H9 (cell line): ENCODE measurements around the gene PIK3CD. TPM values are rescaled to one million over a fixed set of nuclear protein-coding genes. Genes with fewer than 3 reads are reported as not detected.
"Not testable (repeated sequence)": the region's sequence is repeated elsewhere in the genome, so short reads cannot be mapped to it uniquely, and the experiment has no call there.

Experiments
- DNase-seq: peaks from one replicate; pipeline ENCODE4 v3.0.0-alpha.2; 2017
- H2AFZ ChIP-seq: one replicate; pipeline ENCODE4 v1.6.1; 2013; ENCODE audit warnings: mild to moderate bottlenecking, low read length, control low read depth, moderate library complexity
- H2AK5ac ChIP-seq: 2 replicates; pipeline ENCODE4 v1.6.1; 2013; ENCODE audit warnings: low read length, control low read depth, mixed read lengths; ENCODE audit not compliant: insufficient read length
- H2BK120ac ChIP-seq: one replicate; pipeline ENCODE4 v1.6.1; 2013; ENCODE audit warnings: low read depth, mild to moderate bottlenecking, low read length, control low read depth, inconsistent platforms; ENCODE audit not compliant: poor library complexity, severe bottlenecking
- H2BK12ac ChIP-seq: 2 replicates; pipeline ENCODE4 v1.6.1; 2013; ENCODE audit warnings: low read length, control low read depth, mixed read lengths, low read depth; ENCODE audit not compliant: insufficient read length
- H2BK15ac ChIP-seq: 2 replicates; pipeline ENCODE4 v1.6.1; 2013; ENCODE audit warnings: low read depth, low read length, control low read depth
- H2BK20ac ChIP-seq: one replicate; pipeline ENCODE4 v1.6.1; 2013; ENCODE audit warnings: low read depth, mild to moderate bottlenecking, low read length, control low read depth, inconsistent platforms; ENCODE audit not compliant: poor library complexity, severe bottlenecking
- H2BK5ac ChIP-seq: 2 replicates; pipeline ENCODE4 v1.6.1; 2013; ENCODE audit warnings: low read length, control low read depth, mixed read lengths; ENCODE audit not compliant: insufficient read length
- H3K14ac ChIP-seq: 2 replicates; pipeline ENCODE4 v1.6.1; 2013; ENCODE audit warnings: low read length, control low read depth; ENCODE audit not compliant: insufficient read depth
- H3K18ac ChIP-seq: 2 replicates; pipeline ENCODE4 v1.6.1; 2013; ENCODE audit warnings: low read depth, mild to moderate bottlenecking, mixed read lengths, low read length, control low read depth; ENCODE audit not compliant: insufficient read length
- H3K23ac ChIP-seq: 2 replicates; pipeline ENCODE4 v1.6.1; 2013; ENCODE audit warnings: low read length, control low read depth, mixed read lengths, low read depth; ENCODE audit not compliant: insufficient read length
- H3K23me2 ChIP-seq: 2 replicates; pipeline ENCODE4 v1.6.1; 2013; ENCODE audit warnings: low read depth, mild to moderate bottlenecking, mixed read lengths, low read length, control low read depth; ENCODE audit not compliant: insufficient read length, poor library complexity, severe bottlenecking
- H3K27ac ChIP-seq: 2 replicates; pipeline ENCODE4 v1.5.1; 2013; ENCODE audit warnings: low read length, control low read depth, mixed read lengths, low read depth; ENCODE audit not compliant: insufficient read length
- H3K27me3 ChIP-seq: 2 replicates; pipeline ENCODE4 v1.6.1; 2013; ENCODE audit warnings: low read length, control low read depth, inconsistent platforms; ENCODE audit not compliant: insufficient read depth
- H3K4ac ChIP-seq: 2 replicates; pipeline ENCODE4 v1.6.1; 2013; ENCODE audit warnings: low read depth, mild to moderate bottlenecking, control low read depth, inconsistent platforms, low read length, moderate library complexity
- H3K4me1 ChIP-seq: 2 replicates; pipeline ENCODE4 v1.6.1; 2013; ENCODE audit warnings: low read length, control low read depth, inconsistent platforms; ENCODE audit not compliant: insufficient read depth
- H3K4me2 ChIP-seq: 2 replicates; pipeline ENCODE4 v1.6.1; 2013; ENCODE audit warnings: low read length, control low read depth, mixed read lengths; ENCODE audit not compliant: insufficient read length, insufficient read depth
- H3K56ac ChIP-seq: 2 replicates; pipeline ENCODE4 v1.6.1; 2013; ENCODE audit warnings: low read depth, mild to moderate bottlenecking, mixed read lengths, low read length, control low read depth; ENCODE audit not compliant: insufficient read length
- H3K79me1 ChIP-seq: 2 replicates; pipeline ENCODE4 v1.6.1; 2013; ENCODE audit warnings: low read depth, mild to moderate bottlenecking, moderate library complexity, low read length, control low read depth, inconsistent platforms; ENCODE audit not compliant: insufficient read depth, poor library complexity, severe bottlenecking
- H3K79me2 ChIP-seq: 2 replicates; pipeline ENCODE4 v1.6.1; 2013; ENCODE audit warnings: low read length, control low read depth, inconsistent platforms; ENCODE audit not compliant: insufficient read depth
- H3K9ac ChIP-seq: 2 replicates; pipeline ENCODE4 v1.6.1; 2013; ENCODE audit warnings: low read length, control low read depth, mixed read lengths; ENCODE audit not compliant: insufficient read length; ENCODE audit errors: extremely low read depth
- H3K9me3 ChIP-seq: one replicate; pipeline ENCODE4 v1.6.1; 2013; ENCODE audit warnings: low read depth, low read length, inconsistent platforms; ENCODE audit not compliant: control insufficient read depth
- H3T11ph ChIP-seq: one replicate; pipeline ENCODE4 v1.6.1; 2013; ENCODE audit warnings: mild to moderate bottlenecking, low read length, control low read depth, inconsistent platforms
- H4K20me1 ChIP-seq: one replicate; pipeline ENCODE4 v1.6.1; 2013; ENCODE audit not compliant: control insufficient read depth, insufficient read length, insufficient read depth
- H4K5ac ChIP-seq: 2 replicates; pipeline ENCODE4 v1.6.1; 2013; ENCODE audit warnings: low read depth, mild to moderate bottlenecking, mixed read lengths, low read length, control low read depth; ENCODE audit not compliant: insufficient read length
- H4K8ac ChIP-seq: replicated peaks from 2 replicates; pipeline ENCODE4 v1.6.1; 2013; ENCODE audit warnings: low read length, control low read depth, mixed read lengths, low read depth; ENCODE audit not compliant: insufficient read length
- H4K91ac ChIP-seq: 2 replicates; pipeline ENCODE4 v1.6.1; 2013; ENCODE audit warnings: low read depth, mild to moderate bottlenecking, moderate library complexity, mixed read lengths, low read length, control low read depth; ENCODE audit not compliant: insufficient read length
- H3K27ac Mint-ChIP-seq, 3 experiments: 2 replicates in 2 of 3; 3 replicates in 1 of 3; pipeline ENCODE4 v1.8.0; 2020 to 2021; ENCODE audit warnings: mixed read lengths in 3 of 3, mild to moderate bottlenecking in 1 of 3, moderate library complexity in 1 of 3
- H3K27me3 Mint-ChIP-seq: 2 replicates; pipeline ENCODE4 v1.8.0; 2021; ENCODE audit warnings: low read depth, mild to moderate bottlenecking, moderate library complexity, mixed read lengths
- H3K36me3 Mint-ChIP-seq, 3 experiments: 2 replicates in 2 of 3; 3 replicates in 1 of 3; pipeline ENCODE4 v1.8.0; 2020 to 2021; ENCODE audit warnings: low read depth in 3 of 3, mixed read lengths in 3 of 3; ENCODE audit not compliant: insufficient read depth in 1 of 3
- H3K4me1 Mint-ChIP-seq, 2 experiments: 2 replicates each; pipeline ENCODE4 v1.8.0; 2020; ENCODE audit warnings: mixed read lengths in 2 of 2
- H3K4me3 Mint-ChIP-seq, 2 experiments: 2 replicates in 1 of 2; 3 replicates in 1 of 2; pipeline ENCODE4 v1.8.0; 2020 to 2021; ENCODE audit warnings: mild to moderate bottlenecking in 2 of 2, mixed read lengths in 2 of 2, moderate library complexity in 1 of 2
- H3K9me3 Mint-ChIP-seq, 2 experiments: 2 replicates in 1 of 2; 3 replicates in 1 of 2; pipeline ENCODE4 v1.8.0; 2020; ENCODE audit warnings: mild to moderate bottlenecking in 2 of 2, mixed read lengths in 2 of 2, moderate library complexity in 1 of 2
- CTCF ChIP-seq: fragments of 200-600 bp; sonication (generic); conservative IDR thresholded peaks from 3 replicates; pipeline ENCODE4 v1.8.0; 2021; ENCODE audit warnings: antibody characterized with exemption, mild to moderate bottlenecking
- WGBS: extraction: QIAGEN DNeasy Blood & Tissue Kit; methylation state at CpG from one replicate; pipeline ENCODE4 v1.1.7; 2013; ENCODE audit warnings: missing lambda C conversion rate, low lambda C conversion rate, mixed read lengths; ENCODE audit not compliant: insufficient read length; ENCODE audit errors: extremely low coverage; 5-methylcytosine and 5-hydroxymethylcytosine counted together
- total RNA-seq: library from RNA; stranded (reverse); gene quantifications from 2 replicates; pipeline ENCODE4 v1.2.1, GENCODE V29; 2021

The PIK3CD gene
- total RNA-seq, 1 experiment from 2014 or later, result 10.0 TPM

- no peak for TF ChIP-seq CTCF
- Histone ChIP-seq H3T11ph (no peak overlapping the region), H3K4ac (no peak overlapping the region), H3K27ac (no peak overlapping the region), H3K27me3 (no peaks in the 10 kb centered on the region), H3K9me3 (no peaks in the 10 kb centered on the region), H3K56ac (no peak overlapping the region), H3K79me2 (no peaks in the 10 kb centered on the region), H2BK15ac (no peak overlapping the region), H4K20me1 (no peaks in the 10 kb centered on the region), H2BK5ac (no peak overlapping the region), H2BK12ac (no peak overlapping the region), H2AFZ (no peak overlapping the region), H4K8ac (no peak overlapping the region), H4K5ac (no peak overlapping the region), H3K4me2 (no peak overlapping the region), H2AK5ac (no peak overlapping the region), H3K14ac (no peak overlapping the region), H3K9ac (no peak overlapping the region), H3K18ac (no peak overlapping the region), H3K23me2 (no peaks in the 10 kb centered on the region), H3K4me1 (no peaks in the 10 kb centered on the region), H4K91ac (no peak overlapping the region), H2BK20ac (no peak overlapping the region), H3K23ac (no peak overlapping the region), H3K79me1 (no peaks in the 10 kb centered on the region), H2BK120ac (no peak overlapping the region)
- H3K27ac Mint-ChIP-seq, result no peak overlapping the region
- H3K9me3 Mint-ChIP-seq, result peaks cover 0 to 3% of the 10 kb centered on the region in 2 experiments; a peak in 2 of 5 replicates
- H3K36me3 Mint-ChIP-seq, result no peaks in the 10 kb centered on the region
- H3K4me1 Mint-ChIP-seq, result peaks cover 0 to 12% of the 10 kb centered on the region in 2 experiments; a peak in 3 of 4 replicates
- DNase-seq, result no peak
- whole genome bisulfite sequencing, result no CpG with 5 or more reads among the region's 2 CpGs
- no peak overlapping the region for H3K4me3 Mint-ChIP-seq
- peaks cover 39% of the 10 kb centered on the region for H3K27me3 Mint-ChIP-seq
These were observed 27.4 kb upstream of the PIK3CD start for GRCh38 chr1:9624081-9624480.

DNA sequence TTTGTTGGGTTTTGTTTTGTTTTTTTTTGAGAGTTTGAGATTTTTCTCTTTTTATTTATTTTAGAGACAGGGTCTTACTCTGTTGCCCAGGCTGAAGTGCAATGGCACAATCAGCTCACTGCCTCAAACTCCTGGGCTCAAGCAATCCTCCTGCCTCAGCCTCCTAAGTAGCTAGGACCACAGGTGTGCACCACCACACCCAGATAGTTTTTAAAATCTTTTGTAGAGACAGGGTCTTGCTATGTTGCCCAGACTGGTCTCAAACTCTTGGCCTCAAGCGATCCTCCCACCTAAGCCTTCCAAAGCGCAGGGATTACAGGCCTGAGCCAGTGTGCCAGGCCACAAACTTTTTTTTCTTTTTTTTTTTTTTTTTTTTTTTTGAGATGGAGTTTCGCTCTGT, 26.5 kb upstream of the PIK3CD start:
- H3K36me3 Mint-ChIP-seq, H3K4me1 ChIP-seq, H2BK15ac ChIP-seq, H3K9ac ChIP-seq, H2BK5ac ChIP-seq, H3K4me2 ChIP-seq, H3K27ac Mint-ChIP-seq, H3K23ac ChIP-seq, H3K4me3 Mint-ChIP-seq, DNase-seq, H2BK120ac ChIP-seq, H2BK12ac ChIP-seq, H4K8ac ChIP-seq, H3K79me1 ChIP-seq, H4K91ac ChIP-seq, H2AFZ ChIP-seq, H3K27ac ChIP-seq, H4K20me1 ChIP-seq, H2AK5ac ChIP-seq, H3K56ac ChIP-seq, H4K5ac ChIP-seq, H3K9me3 ChIP-seq, H3K79me2 ChIP-seq, H3K9me3 Mint-ChIP-seq, H2BK20ac ChIP-seq, H3K4ac ChIP-seq, H3K23me2 ChIP-seq, H3K14ac ChIP-seq, H3K18ac ChIP-seq, H3T11ph ChIP-seq, H3K27me3 ChIP-seq: not testable (repeated sequence)
- no CpG with 5 or more reads among the region's 3 CpGs for WGBS
- H3K27me3 Mint-ChIP-seq, result peaks cover 35% of the 10 kb centered on the region
- peaks cover 0 to 17% of the 10 kb centered on the region in 2 experiments; a peak in 3 of 4 replicates for H3K4me1 Mint-ChIP-seq
